Liver (tissue), 9 donors: Measurements from ENCODE around the gene SETBP1. TPM values are rescaled to one million over a fixed set of nuclear protein-coding genes. Genes with fewer than 3 reads are reported as not detected.
A peak's percentile ranks its signal among the peaks of the same experiment; 100 is the strongest.

Experiments
- DNase-seq: peaks from one replicate; pipeline ENCODE4 v3.0.0-alpha.2; 2017; ENCODE audit warnings: low spot score
- H3K27ac ChIP-seq, 2 donors: one replicate each; pipeline ENCODE4 v1.7.0; 2013; ENCODE audit warnings: inconsistent platforms in 2 of 2, low read length in 2 of 2, control low read depth in 1 of 2, low read depth in 1 of 2, mild to moderate bottlenecking in 1 of 2
- H3K27me3 ChIP-seq, 4 donors: one replicate each; pipeline versions ENCODE4 v1.6.1 to v1.7.0; 2013; ENCODE audit warnings: low read length in 3 of 4, inconsistent platforms in 1 of 4, mild to moderate bottlenecking in 1 of 4, moderate library complexity in 1 of 4; ENCODE audit not compliant: control insufficient read depth in 4 of 4, insufficient read depth in 4 of 4
- H3K36me3 ChIP-seq, 4 donors: one replicate each; pipeline versions ENCODE4 v1.6.1 to v1.7.0; 2013; ENCODE audit warnings: low read length in 3 of 4, mild to moderate bottlenecking in 3 of 4, low read depth in 1 of 4, moderate library complexity in 1 of 4; ENCODE audit not compliant: control insufficient read depth in 4 of 4, insufficient read depth in 3 of 4
- H3K4me1 ChIP-seq, 4 donors: one replicate each; pipeline versions ENCODE4 v1.6.1 to v1.7.0; 2013; ENCODE audit warnings: low read length in 3 of 4, mild to moderate bottlenecking in 3 of 4, moderate library complexity in 1 of 4; ENCODE audit not compliant: control insufficient read depth in 4 of 4, insufficient read depth in 4 of 4
- H3K4me3 ChIP-seq, 3 donors: one replicate each; pipeline versions ENCODE4 v1.6.1 to v1.7.0; 2013; ENCODE audit warnings: low read length in 3 of 3, control low read depth in 1 of 3, low read depth in 1 of 3, mild to moderate bottlenecking in 1 of 3
- H3K9ac ChIP-seq, 2 donors: one replicate each; pipeline ENCODE4 v1.7.0; 2013; ENCODE audit warnings: low read length in 2 of 2, mild to moderate bottlenecking in 2 of 2, moderate library complexity in 2 of 2, control low read depth in 1 of 2, low read depth in 1 of 2
- H3K9me3 ChIP-seq, 4 donors: one replicate each; pipeline versions ENCODE4 v1.6.1 to v1.7.0; 2013; ENCODE audit warnings: low read length in 3 of 4; ENCODE audit not compliant: control insufficient read depth in 4 of 4
- FOXA2 ChIP-seq: IDR thresholded peaks from 2 replicates; pipeline ENCODE4 v1.6.1; 2016; ENCODE audit warnings: antibody characterized with exemption
- GABPA ChIP-seq, 2 donors: IDR thresholded peaks in 1 of 2; conservative IDR thresholded peaks in 1 of 2; 2 replicates each; pipeline ENCODE4 v1.6.1; 2016; ENCODE audit warnings: antibody characterized with exemption in 2 of 2, mild to moderate bottlenecking in 1 of 2, moderate library complexity in 1 of 2
- HNF4A ChIP-seq, 2 donors: conservative IDR thresholded peaks; 2 replicates each; pipeline ENCODE4 v1.6.1; 2016; ENCODE audit warnings: antibody characterized with exemption in 2 of 2, mild to moderate bottlenecking in 2 of 2
- JUND ChIP-seq, 2 donors: IDR thresholded peaks; 2 replicates each; pipeline ENCODE4 v1.6.1; 2016; ENCODE audit warnings: antibody characterized with exemption in 2 of 2
- NR2F2 ChIP-seq: IDR thresholded peaks from 2 replicates; pipeline ENCODE4 v1.6.1; 2016; ENCODE audit warnings: antibody characterized with exemption
- RAD21 ChIP-seq, 2 donors: IDR thresholded peaks; 2 replicates each; pipeline ENCODE4 v1.6.1; 2016; ENCODE audit warnings: antibody characterized with exemption in 2 of 2, mild to moderate bottlenecking in 2 of 2
- RXRA ChIP-seq, 2 donors: IDR thresholded peaks; 2 replicates each; pipeline ENCODE4 v1.6.1; 2017 to 2018; ENCODE audit warnings: antibody characterized with exemption in 2 of 2, mild to moderate bottlenecking in 1 of 2
- SP1 ChIP-seq: IDR thresholded peaks from 2 replicates; pipeline ENCODE4 v1.6.1; 2018; ENCODE audit warnings: antibody characterized with exemption, mild to moderate bottlenecking
- TAF1 ChIP-seq: conservative IDR thresholded peaks from 2 replicates; pipeline ENCODE4 v1.6.1; 2016; ENCODE audit warnings: antibody characterized with exemption, mild to moderate bottlenecking
- YY1 ChIP-seq: IDR thresholded peaks from 2 replicates; pipeline ENCODE4 v1.6.1; 2016; ENCODE audit warnings: antibody characterized with exemption, mild to moderate bottlenecking
- WGBS: extraction: QIAGEN DNeasy Blood & Tissue Kit; methylation state at CpG from one replicate; pipeline ENCODE4 v1.1.7; 2013; 5-methylcytosine and 5-hydroxymethylcytosine counted together
- polyA plus RNA-seq, 2 donors: library from polyadenylated mRNA; stranded (reverse) in 1 of 2; unstranded in 1 of 2; fragments of 200-250 nt in 1 of 2; fragments of >200 nt in 1 of 2; fragmentation: Nextera tagmentation in 1 of 2; extraction: Ambion mirVana in 1 of 2; gene quantifications; one replicate each; pipeline versions ENCODE4 v1.2.1 to v1.2.3, GENCODE V29; 2013 to 2015
- total RNA-seq, 2 donors: library from RNA; depleted of rRNA; stranded (reverse); fragments of >200 nt; gene quantifications; one replicate each; pipeline ENCODE4 v1.2.3, GENCODE V29; 2014
- TF ChIP-seq, protein P1 (sequence below): IDR thresholded peaks from 2 replicates; pipeline ENCODE4 v1.6.1; 2016; ENCODE audit warnings: antibody characterized with exemption
- TF ChIP-seq, protein P2 (sequence below): IDR thresholded peaks from 2 replicates; pipeline ENCODE4 v1.6.1; 2016; ENCODE audit warnings: antibody characterized with exemption
- TF ChIP-seq, protein P3 (sequence below): IDR thresholded peaks from 2 replicates; pipeline ENCODE4 v1.6.1; 2016; ENCODE audit warnings: antibody characterized with exemption, mild to moderate bottlenecking
- TF ChIP-seq, protein P4 (sequence below): fragments of 150-350 bp; IDR thresholded peaks from 2 replicates; pipeline ENCODE4 v1.5.1; 2017; ENCODE audit warnings: improper control_type of control experiment, low read depth, low read length; ENCODE audit not compliant: missing input control
- donor health status: healthy.
- donor health status: healthy.
- donor health status: healthy.
- donor health status: healthy.
- donor health status: healthy.

Gene SETBP1
- total and polyA plus RNA-seq, 4 donors: 2.5 to 15.8 (median 4.7) TPM

DNA sequence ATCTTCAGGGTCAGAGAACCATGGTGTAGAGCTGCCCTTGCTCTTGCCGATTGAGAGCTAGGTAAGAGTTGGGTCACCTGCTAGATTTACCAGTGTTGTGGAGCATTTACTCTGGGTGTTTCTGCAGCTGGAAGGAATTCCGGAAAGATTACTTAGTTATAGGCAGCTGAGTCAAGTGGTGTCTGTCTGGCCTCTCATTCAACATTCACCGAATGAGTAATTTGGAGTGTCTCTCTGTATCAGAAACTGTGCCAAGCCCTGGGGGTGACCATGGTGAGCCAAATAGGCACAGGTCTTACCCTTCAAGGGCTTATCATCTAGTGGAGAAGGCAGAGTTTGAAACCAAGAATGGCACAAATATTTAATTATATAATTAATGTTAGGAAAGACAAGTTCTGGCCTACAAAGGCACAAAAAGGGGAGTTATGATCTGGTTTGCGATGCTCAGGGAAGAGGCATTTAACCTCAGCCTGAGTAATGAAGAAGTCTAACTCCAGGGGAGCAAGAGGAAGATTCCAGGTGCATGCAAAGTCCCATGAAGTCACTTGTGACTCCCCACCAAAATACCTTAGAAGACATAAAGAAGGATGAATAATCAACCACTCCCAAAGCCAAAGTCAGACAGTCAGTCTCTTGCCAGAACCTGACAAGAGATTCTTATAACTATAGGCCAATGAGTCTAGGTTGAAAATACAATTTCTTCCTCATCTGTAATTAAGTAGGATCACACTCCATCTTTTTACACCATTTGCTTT, 12.5 kb downstream of the SETBP1 start:
- Histone ChIP-seq H3K27me3 (no peaks in the 10 kb centered on the region), H3K27ac (no peak overlapping the region), H3K4me1 (peaks cover 6 to 40% (median 25%) of the 10 kb centered on the region in 4 donors), H3K9me3 (no peaks in the 10 kb centered on the region), H3K36me3 (no peaks in the 10 kb centered on the region), H3K9ac (no peak overlapping the region), H3K4me3 (no peak overlapping the region)
- no peak for DNase-seq
- 95% methylated on average over 4 of the region's 4 CpGs for WGBS
- TF ChIP-seq JUND (IDR thresholded peaks at IDR 0.05) (no peak), YY1 (no peak), FOXA2 (no peak), SP1 (no peak), NR2F2 (no peak), TAF1 (no peak), GABPA (IDR thresholded peaks at IDR 0.05 in 1 of 2, conservative IDR thresholded peaks at IDR 0.05 in 1 of 2) (no peak), RAD21 (IDR thresholded peaks at IDR 0.05) (no peak), RXRA (IDR thresholded peaks at IDR 0.05) (no peak)
- TF ChIP-seq, protein P1, sequence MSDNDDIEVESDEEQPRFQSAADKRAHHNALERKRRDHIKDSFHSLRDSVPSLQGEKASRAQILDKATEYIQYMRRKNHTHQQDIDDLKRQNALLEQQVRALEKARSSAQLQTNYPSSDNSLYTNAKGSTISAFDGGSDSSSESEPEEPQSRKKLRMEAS: no peak
- TF ChIP-seq, protein P2, sequence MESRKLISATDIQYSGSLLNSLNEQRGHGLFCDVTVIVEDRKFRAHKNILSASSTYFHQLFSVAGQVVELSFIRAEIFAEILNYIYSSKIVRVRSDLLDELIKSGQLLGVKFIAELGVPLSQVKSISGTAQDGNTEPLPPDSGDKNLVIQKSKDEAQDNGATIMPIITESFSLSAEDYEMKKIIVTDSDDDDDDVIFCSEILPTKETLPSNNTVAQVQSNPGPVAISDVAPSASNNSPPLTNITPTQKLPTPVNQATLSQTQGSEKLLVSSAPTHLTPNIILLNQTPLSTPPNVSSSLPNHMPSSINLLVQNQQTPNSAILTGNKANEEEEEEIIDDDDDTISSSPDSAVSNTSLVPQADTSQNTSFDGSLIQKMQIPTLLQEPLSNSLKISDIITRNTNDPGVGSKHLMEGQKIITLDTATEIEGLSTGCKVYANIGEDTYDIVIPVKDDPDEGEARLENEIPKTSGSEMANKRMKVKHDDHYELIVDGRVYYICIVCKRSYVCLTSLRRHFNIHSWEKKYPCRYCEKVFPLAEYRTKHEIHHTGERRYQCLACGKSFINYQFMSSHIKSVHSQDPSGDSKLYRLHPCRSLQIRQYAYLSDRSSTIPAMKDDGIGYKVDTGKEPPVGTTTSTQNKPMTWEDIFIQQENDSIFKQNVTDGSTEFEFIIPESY: no peak
- TF ChIP-seq, protein P3, sequence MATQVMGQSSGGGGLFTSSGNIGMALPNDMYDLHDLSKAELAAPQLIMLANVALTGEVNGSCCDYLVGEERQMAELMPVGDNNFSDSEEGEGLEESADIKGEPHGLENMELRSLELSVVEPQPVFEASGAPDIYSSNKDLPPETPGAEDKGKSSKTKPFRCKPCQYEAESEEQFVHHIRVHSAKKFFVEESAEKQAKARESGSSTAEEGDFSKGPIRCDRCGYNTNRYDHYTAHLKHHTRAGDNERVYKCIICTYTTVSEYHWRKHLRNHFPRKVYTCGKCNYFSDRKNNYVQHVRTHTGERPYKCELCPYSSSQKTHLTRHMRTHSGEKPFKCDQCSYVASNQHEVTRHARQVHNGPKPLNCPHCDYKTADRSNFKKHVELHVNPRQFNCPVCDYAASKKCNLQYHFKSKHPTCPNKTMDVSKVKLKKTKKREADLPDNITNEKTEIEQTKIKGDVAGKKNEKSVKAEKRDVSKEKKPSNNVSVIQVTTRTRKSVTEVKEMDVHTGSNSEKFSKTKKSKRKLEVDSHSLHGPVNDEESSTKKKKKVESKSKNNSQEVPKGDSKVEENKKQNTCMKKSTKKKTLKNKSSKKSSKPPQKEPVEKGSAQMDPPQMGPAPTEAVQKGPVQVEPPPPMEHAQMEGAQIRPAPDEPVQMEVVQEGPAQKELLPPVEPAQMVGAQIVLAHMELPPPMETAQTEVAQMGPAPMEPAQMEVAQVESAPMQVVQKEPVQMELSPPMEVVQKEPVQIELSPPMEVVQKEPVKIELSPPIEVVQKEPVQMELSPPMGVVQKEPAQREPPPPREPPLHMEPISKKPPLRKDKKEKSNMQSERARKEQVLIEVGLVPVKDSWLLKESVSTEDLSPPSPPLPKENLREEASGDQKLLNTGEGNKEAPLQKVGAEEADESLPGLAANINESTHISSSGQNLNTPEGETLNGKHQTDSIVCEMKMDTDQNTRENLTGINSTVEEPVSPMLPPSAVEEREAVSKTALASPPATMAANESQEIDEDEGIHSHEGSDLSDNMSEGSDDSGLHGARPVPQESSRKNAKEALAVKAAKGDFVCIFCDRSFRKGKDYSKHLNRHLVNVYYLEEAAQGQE: no peak
- TF ChIP-seq, protein P4, sequence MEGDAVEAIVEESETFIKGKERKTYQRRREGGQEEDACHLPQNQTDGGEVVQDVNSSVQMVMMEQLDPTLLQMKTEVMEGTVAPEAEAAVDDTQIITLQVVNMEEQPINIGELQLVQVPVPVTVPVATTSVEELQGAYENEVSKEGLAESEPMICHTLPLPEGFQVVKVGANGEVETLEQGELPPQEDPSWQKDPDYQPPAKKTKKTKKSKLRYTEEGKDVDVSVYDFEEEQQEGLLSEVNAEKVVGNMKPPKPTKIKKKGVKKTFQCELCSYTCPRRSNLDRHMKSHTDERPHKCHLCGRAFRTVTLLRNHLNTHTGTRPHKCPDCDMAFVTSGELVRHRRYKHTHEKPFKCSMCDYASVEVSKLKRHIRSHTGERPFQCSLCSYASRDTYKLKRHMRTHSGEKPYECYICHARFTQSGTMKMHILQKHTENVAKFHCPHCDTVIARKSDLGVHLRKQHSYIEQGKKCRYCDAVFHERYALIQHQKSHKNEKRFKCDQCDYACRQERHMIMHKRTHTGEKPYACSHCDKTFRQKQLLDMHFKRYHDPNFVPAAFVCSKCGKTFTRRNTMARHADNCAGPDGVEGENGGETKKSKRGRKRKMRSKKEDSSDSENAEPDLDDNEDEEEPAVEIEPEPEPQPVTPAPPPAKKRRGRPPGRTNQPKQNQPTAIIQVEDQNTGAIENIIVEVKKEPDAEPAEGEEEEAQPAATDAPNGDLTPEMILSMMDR: no peak

DNA sequence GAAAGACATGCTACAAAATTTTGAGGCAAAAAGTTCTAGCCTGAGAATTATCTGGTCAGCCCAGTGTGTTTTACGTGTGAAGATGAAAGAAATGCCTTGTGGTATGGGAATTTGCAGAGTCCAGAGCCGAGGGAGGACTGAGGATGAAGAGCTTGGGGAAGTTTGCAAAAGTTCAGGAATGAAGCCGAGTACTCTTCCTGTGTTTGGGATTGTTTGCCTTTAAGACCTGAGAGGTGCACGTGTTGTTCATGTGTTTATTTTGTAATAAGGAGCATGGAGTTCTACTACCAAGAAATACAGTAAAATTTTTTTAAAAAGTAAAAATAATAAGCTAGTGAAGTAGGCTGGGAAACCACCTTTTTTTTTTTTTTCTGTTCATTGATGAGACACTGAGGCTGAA, 14.8 kb downstream of the SETBP1 start:
- Histone ChIP-seq H3K4me3 (no peak overlapping the region), H3K27me3 (no peaks in the 10 kb centered on the region), H3K9me3 (no peaks in the 10 kb centered on the region), H3K9ac (no peak overlapping the region), H3K27ac (peak overlapping the region; percentile 19 to 29), H3K36me3 (no peaks in the 10 kb centered on the region), H3K4me1 (peaks cover 8 to 47% (median 33%) of the 10 kb centered on the region in 4 donors)
- TF ChIP-seq, protein P1: peak; percentile 52
- TF ChIP-seq HNF4A (conservative IDR thresholded peaks at IDR 0.05): peak in 1 of 2 donors; percentile 23
- TF ChIP-seq, protein P3: no peak
- peak; percentile 35 for TF ChIP-seq YY1
- peak in 1 of 2 donors; percentile 39 for TF ChIP-seq RXRA (IDR thresholded peaks at IDR 0.05)
- 42% methylated on average over 4 of the region's 4 CpGs for WGBS
- no peak for DNase-seq
